Endothelial cell (in vitro differentiated cells): ENCODE measurements around the gene DDX54. TPM values are rescaled to one million over a fixed set of nuclear protein-coding genes. Genes with fewer than 3 reads are reported as not detected.
A peak's percentile ranks its signal among the peaks of the same experiment; 100 is the strongest.

Experiments used
- DNase-seq: peaks from one replicate; pipeline ENCODE4 v3.0.0; 2021; ENCODE audit warnings: low spot score
- H3K27ac Mint-ChIP-seq: one replicate; pipeline ENCODE4 v1.8.0; 2021; ENCODE audit warnings: mixed read lengths, inconsistent platforms; ENCODE audit not compliant: unreplicated experiment
- H3K27me3 Mint-ChIP-seq: one replicate; pipeline ENCODE4 v1.8.0; 2021; ENCODE audit warnings: mild to moderate bottlenecking, moderate library complexity, mixed read lengths, inconsistent platforms; ENCODE audit not compliant: unreplicated experiment
- H3K36me3 Mint-ChIP-seq: one replicate; pipeline ENCODE4 v1.8.0; 2021; ENCODE audit warnings: mild to moderate bottlenecking, low read depth, mixed read lengths, inconsistent platforms; ENCODE audit not compliant: unreplicated experiment
- H3K4me1 Mint-ChIP-seq: one replicate; pipeline ENCODE4 v1.8.0; 2021; ENCODE audit warnings: mild to moderate bottlenecking, mixed read lengths, inconsistent platforms; ENCODE audit not compliant: unreplicated experiment
- H3K4me3 Mint-ChIP-seq: one replicate; pipeline ENCODE4 v1.8.0; 2021; ENCODE audit warnings: mild to moderate bottlenecking, mixed read lengths, inconsistent platforms; ENCODE audit not compliant: unreplicated experiment
- H3K9me3 Mint-ChIP-seq: one replicate; pipeline ENCODE4 v1.8.0; 2021; ENCODE audit warnings: mixed read lengths, inconsistent platforms; ENCODE audit not compliant: unreplicated experiment
- CTCF ChIP-seq: fragments of 200-600 bp; sonication (generic); IDR thresholded peaks from one replicate; pipeline ENCODE4 v1.5.0; 2021; ENCODE audit warnings: antibody characterized with exemption; ENCODE audit not compliant: unreplicated experiment
- total RNA-seq: library from RNA; stranded (reverse); fragmentation: NEBNext Ultra II Directional; extraction: Animal tissue kit (Norgen Biotek cat#: 25700); gene quantifications from one replicate; pipeline ENCODE4 v1.2.1, GENCODE V29; 2021; ENCODE audit not compliant: unreplicated experiment

Gene DDX54
- total RNA-seq, 1 donor from 2014 or later, result 47.5 TPM

GRCh38 chr12:113221997-113222729, 36.9 kb upstream of the DDX54 start:
- H3K36me3 Mint-ChIP-seq, result no peaks in the 10 kb centered on the region
- peaks cover 18% of the 10 kb centered on the region for H3K4me1 Mint-ChIP-seq
- TF ChIP-seq CTCF, result no peak
- DNase-seq, result no peak
- H3K4me3 Mint-ChIP-seq, result peak overlapping the region; percentile 93
- no peaks in the 10 kb centered on the region for H3K9me3 Mint-ChIP-seq
- peaks cover 1% of the 10 kb centered on the region for H3K27me3 Mint-ChIP-seq
- peak overlapping the region; percentile 61 for H3K27ac Mint-ChIP-seq

GRCh38 chr12:113221181-113221996, 36.1 kb upstream of the DDX54 start, which contains the start of gene TPCN1:
TPCN1 (plus strand) TSS chr12:113221464; CDS start chr12:113226853, 5,389 bp downstream.
- DNase-seq, result peak; percentile 97
- Mint-ChIP-seq H3K27ac (peak within 1 kb of the TSS; percentile 80), H3K27me3 (no peaks in the 10 kb centered on the region)

GRCh38 chr12:113220593-113221180, 35.4 kb upstream of the DDX54 start:
- TF ChIP-seq CTCF, result no peak
- Mint-ChIP-seq H3K4me3 (peak overlapping the region; percentile 93), H3K27ac (peak overlapping the region; percentile 80), H3K9me3 (no peaks in the 10 kb centered on the region), H3K27me3 (no peaks in the 10 kb centered on the region), H3K36me3 (no peaks in the 10 kb centered on the region), H3K4me1 (peaks cover 18% of the 10 kb centered on the region)
- peak; percentile 13 for DNase-seq

More at GRCh38 chr12:113221181-113221996, 36.1 kb upstream of the DDX54 start, which contains the start of gene TPCN1:
- H3K4me3 Mint-ChIP-seq, result peak within 1 kb of the TSS; percentile 93
- peaks cover 18% of the 10 kb centered on the region for H3K4me1 Mint-ChIP-seq
- no peaks in the 10 kb centered on the region for H3K36me3 Mint-ChIP-seq
- TF ChIP-seq CTCF, result no peak
- no peaks in the 10 kb centered on the region for H3K9me3 Mint-ChIP-seq

- Mint-ChIP-seq H3K9me3 (no peaks in the 10 kb centered on the region), H3K4me3 (no peak overlapping the region), H3K27me3 (peaks cover 1% of the 10 kb centered on the region), H3K36me3 (no peaks in the 10 kb centered on the region), H3K4me1 (peaks cover 1% of the 10 kb centered on the region), H3K27ac (no peak overlapping the region)
- no peak for TF ChIP-seq CTCF
- DNase-seq, result no peak
Measured at GRCh38 chr12:113216027-113216426, 30.7 kb upstream of the DDX54 start.
